Panc1 (cell line): ENCODE measurements around the gene TK2. TPM values are rescaled to one million over a fixed set of nuclear protein-coding genes. Genes with fewer than 3 reads are reported as not detected.

Experiments
- ATAC-seq: fragments of 200-7000 bp; cut with Tn5 transposase; 2 replicates; pipeline ENCODE4 v1.9.1; 2020; ENCODE audit warnings: mild to moderate bottlenecking, moderate library complexity
- BruUV-seq: library from RNA; stranded (reverse); fragments of 400-500 nt; replicated peaks from 2 replicates; lab custom pipeline; 2021; lab: Mats Ljungman, UMichigan
- CTCF ChIA-PET: fragments of 300-600 bp; sonication (Branson Sonifier 250); formaldehyde crosslinking; loops from one replicate; lab custom pipeline; 2022; ENCODE audit warnings: antibody characterized with exemption; lab: Charles Lee
- POLR2A ChIA-PET: fragments of 300-600 bp; sonication (Branson Sonifier 250); formaldehyde crosslinking; loops from one replicate; lab custom pipeline; 2022; ENCODE audit warnings: antibody characterized with exemption; lab: Charles Lee
- DNase-seq: peaks from one replicate; pipeline ENCODE4 v3.0.0-alpha.2; 2010; ENCODE audit warnings: low read depth, low spot score
- H3K27ac ChIP-seq: 2 replicates; pipeline ENCODE4 v1.5.1; 2011; ENCODE audit warnings: mild to moderate bottlenecking, low read length, inconsistent platforms
- H3K27me3 ChIP-seq: fragments of 200-500 bp; sonication (Bioruptor generic); 2 replicates; pipeline ENCODE4 v1.6.0; 2014; ENCODE audit warnings: low read length, inconsistent platforms; ENCODE audit not compliant: control insufficient read depth, insufficient read depth
- H3K36me3 ChIP-seq: fragments of 200-500 bp; sonication (Bioruptor generic); 2 replicates; pipeline ENCODE4 v1.5.1; 2014; ENCODE audit warnings: inconsistent platforms, mild to moderate bottlenecking, low read length, moderate library complexity; ENCODE audit not compliant: control insufficient read depth, insufficient read depth
- H3K4me1 ChIP-seq: 2 replicates; pipeline ENCODE4 v1.5.1; 2011; ENCODE audit warnings: inconsistent platforms, mild to moderate bottlenecking, low read length, moderate library complexity; ENCODE audit not compliant: control insufficient read depth, insufficient read depth
- H3K4me3 ChIP-seq, 2 experiments: 2 replicates each; pipeline ENCODE4 v1.5.1; 2011 to 2012; ENCODE audit warnings: low read depth in 2 of 2, low read length in 2 of 2, mild to moderate bottlenecking in 2 of 2, inconsistent platforms in 1 of 2, moderate library complexity in 1 of 2
- H3K9me3 ChIP-seq: fragments of 200-500 bp; sonication (Bioruptor generic); 2 replicates; pipeline ENCODE4 v1.5.1; 2014; ENCODE audit warnings: low read depth, mild to moderate bottlenecking, inconsistent platforms, low read length, moderate library complexity; ENCODE audit not compliant: control insufficient read depth, insufficient read depth
- CTCF ChIP-seq: fragments of 450-650 bp; IDR thresholded peaks from 2 replicates; pipeline ENCODE4 v1.5.1; 2017; ENCODE audit warnings: mild to moderate bottlenecking
- POLR2AphosphoS5 ChIP-seq: IDR thresholded peaks from 2 replicates; pipeline ENCODE4 v1.6.1; 2012; ENCODE audit warnings: mild to moderate bottlenecking, low read depth, low read length, moderate library complexity
- REST ChIP-seq, 2 experiments: IDR thresholded peaks; 2 replicates each; pipeline ENCODE4 v1.6.1; 2011 to 2012; ENCODE audit warnings: low read depth in 2 of 2, control low read depth in 1 of 2, low read length in 1 of 2, mild to moderate bottlenecking in 1 of 2, moderate library complexity in 1 of 2; ENCODE audit not compliant: insufficient read depth in 1 of 2
- SIN3A ChIP-seq: IDR thresholded peaks from 2 replicates; pipeline ENCODE4 v1.6.1; 2012; ENCODE audit warnings: low read depth, mild to moderate bottlenecking, low read length, moderate library complexity, borderline replicate concordance; ENCODE audit not compliant: insufficient read depth
- TCF7L2 ChIP-seq: IDR thresholded peaks from 2 replicates; pipeline ENCODE4 v1.6.1; 2011; ENCODE audit warnings: mild to moderate bottlenecking, low read depth, low read length, inconsistent platforms
- in situ Hi-C: cut with HindIII; loops from 2 replicates; pipeline ENCODE4 v1.10.0; 2016; ENCODE audit warnings: low sequenced_read_pairs, low pct_unique_long_range_greater_than_20kb
- intact Hi-C: fragments of 100-400 bp; cut with micrococcal nuclease; formaldehyde crosslinking; loops from one replicate; pipeline ENCODE4 v1.10.0; 2022; ENCODE audit not compliant: unreplicated experiment
- total RNA-seq: library from RNA; stranded (reverse); gene quantifications from one replicate; pipeline ENCODE4 v1.2.1, GENCODE V29; 2021; ENCODE audit not compliant: unreplicated experiment

The TK2 gene
- total RNA-seq, 1 experiment from 2014 or later, result 17.1 TPM

GRCh38 chr16:66566051-66566901 is 16.4 kb upstream of the TK2 start, which contains the start of gene CMTM1:
CMTM1 (plus strand) TSS chr16:66566439; CDS start chr16:66566514, 75 bp downstream.
- Histone ChIP-seq H3K27ac (no peak within 1 kb of the TSS), H3K9me3 (no peaks in the 10 kb centered on the region), H3K27me3 (no peaks in the 10 kb centered on the region), H3K4me3 (no peak within 1 kb of the TSS), H3K36me3 (peaks cover 6% of the 10 kb centered on the region; the same call in 1 of the 2 replicates), H3K4me1 (no peaks in the 10 kb centered on the region; the same call in 1 of the 2 replicates)
- in situ Hi-C loops, result no loop called here
- CTCF ChIA-PET, result no interaction called here
- intact Hi-C loops, result no loop called here
- no peak for DNase-seq
- POLR2A ChIA-PET, result interaction anchor here (0.7 kb wide), 1 partner anchor 171 kb away, joined by 5 read pairs; no protein-coding TSS in a partner anchor
- no peak for TF ChIP-seq SIN3A
- no peak for TF ChIP-seq CTCF
- no peak for TF ChIP-seq REST (IDR thresholded peaks at IDR 0.05; ENCODE audit: insufficient read depth in 1 of 2, low read depth in 2 of 2, low read length in 1 of 2)
- TF ChIP-seq TCF7L2, result no peak
- no peak for TF ChIP-seq POLR2AphosphoS5
- ATAC-seq, result no peak
- BruUV-seq, result no TSS peak

- Histone ChIP-seq H3K4me3 (no peak overlapping the region), H3K27ac (no peak overlapping the region), H3K9me3 (no peaks in the 10 kb centered on the region), H3K4me1 (no peaks in the 10 kb centered on the region; the same call in 1 of the 2 replicates), H3K36me3 (peaks cover 7% of the 10 kb centered on the region; the same call in 1 of the 2 replicates), H3K27me3 (no peaks in the 10 kb centered on the region)
- intact Hi-C loops, result no loop called here
- DNase-seq (no peak), ATAC-seq (no peak)
- CTCF ChIA-PET, result interaction anchor here (0.6 to 2.6 kb wide), 2 partner anchors 36 to 45 kb away, joined by 3 to 11 read pairs; no protein-coding TSS in a partner anchor
- in situ Hi-C loops, result no loop called here
- BruUV-seq, result no TSS peak
- POLR2A ChIA-PET, result interaction anchor here (1.4 kb wide), 1 partner anchor 12 kb away, joined by 4 read pairs; the partner anchor contains the start of gene CKLF
- TF ChIP-seq REST (IDR thresholded peaks at IDR 0.05; ENCODE audit: insufficient read depth in 1 of 2, low read depth in 2 of 2, low read length in 1 of 2) (no peak), POLR2AphosphoS5 (no peak), SIN3A (no peak), TCF7L2 (no peak), CTCF (no peak)
Observed at GRCh38 chr16:66563574-66564334, 13.8 kb upstream of the TK2 start.
